GM23338 (cell line): ENCODE data around the gene UNC5B. TPM values are rescaled to one million over a fixed set of nuclear protein-coding genes. Genes with fewer than 3 reads are reported as not detected.

Experiments
- ATAC-seq: fragments of 200-7000 bp; cut with Tn5 transposase; 3 replicates; pipeline ENCODE4 v1.9.1; 2020
- DNase-seq: peaks from one replicate; pipeline ENCODE4 v3.0.0-alpha.2; 2015; ENCODE audit warnings: low spot score
- H2AFZ ChIP-seq: fragments of 200-600 bp; sonication (generic); 2 replicates; pipeline ENCODE4 v1.8.0; 2016; ENCODE audit warnings: antibody characterized with exemption, mild to moderate bottlenecking, moderate library complexity
- H3F3A ChIP-seq: fragments of 200-600 bp; sonication (generic); replicated peaks from 2 replicates; pipeline ENCODE4 v1.8.0; 2017; ENCODE audit warnings: antibody characterized with exemption, mixed run types, low read depth
- H3K27ac ChIP-seq: fragments of 200-600 bp; sonication (generic); 2 replicates; pipeline ENCODE4 v1.6.1; 2016; ENCODE audit warnings: low read depth
- H3K27me3 ChIP-seq: fragments of 200-600 bp; sonication (generic); 2 replicates; pipeline ENCODE4 v1.8.0; 2016; ENCODE audit warnings: mild to moderate bottlenecking, mixed run types, moderate library complexity; ENCODE audit not compliant: insufficient read depth
- H3K36me3 ChIP-seq: fragments of 200-600 bp; sonication (generic); 2 replicates; pipeline ENCODE4 v1.8.0; 2016; ENCODE audit warnings: mild to moderate bottlenecking; ENCODE audit not compliant: insufficient read depth
- H3K4me1 ChIP-seq: fragments of 200-600 bp; sonication (generic); 2 replicates; pipeline ENCODE4 v1.8.0; 2016; ENCODE audit warnings: mild to moderate bottlenecking, moderate library complexity; ENCODE audit not compliant: insufficient read depth
- H3K4me2 ChIP-seq: fragments of 200-600 bp; sonication (generic); 2 replicates; pipeline ENCODE4 v1.7.1; 2017; ENCODE audit warnings: mixed run types
- H3K4me3 ChIP-seq: fragments of 200-600 bp; sonication (generic); 2 replicates; pipeline ENCODE4 v1.6.1; 2016; ENCODE audit warnings: mixed run types
- H3K79me2 ChIP-seq: fragments of 200-600 bp; sonication (generic); replicated peaks from 2 replicates; pipeline ENCODE4 v1.8.0; 2017; ENCODE audit warnings: mild to moderate bottlenecking; ENCODE audit not compliant: insufficient read depth
- H3K9me2 ChIP-seq: fragments of 200-600 bp; sonication (generic); 2 replicates; pipeline ENCODE4 v1.8.0; 2017; ENCODE audit not compliant: insufficient read depth
- H4K20me1 ChIP-seq: fragments of 200-600 bp; sonication (generic); replicated peaks from 2 replicates; pipeline ENCODE4 v1.8.0; 2017; ENCODE audit warnings: mild to moderate bottlenecking; ENCODE audit not compliant: insufficient read depth
- H3K27ac Mint-ChIP-seq: 2 replicates; pipeline ENCODE4 v1.8.0; 2020; ENCODE audit warnings: inconsistent platforms, mild to moderate bottlenecking, moderate library complexity, mixed read lengths
- H3K27me3 Mint-ChIP-seq: 3 replicates; pipeline ENCODE4 v1.8.0; 2022; ENCODE audit warnings: low read depth, mild to moderate bottlenecking, moderate library complexity, mixed read lengths, inconsistent platforms; ENCODE audit not compliant: insufficient read depth, poor library complexity
- H3K36me3 Mint-ChIP-seq: 3 replicates; pipeline ENCODE4 v1.8.0; 2021; ENCODE audit warnings: low read depth, mild to moderate bottlenecking, inconsistent platforms, moderate library complexity, mixed read lengths
- H3K4me1 Mint-ChIP-seq: 3 replicates; pipeline ENCODE4 v1.8.0; 2020; ENCODE audit warnings: mild to moderate bottlenecking, inconsistent platforms, mixed read lengths
- H3K4me3 Mint-ChIP-seq: 3 replicates; pipeline ENCODE4 v1.8.0; 2021; ENCODE audit warnings: moderate library complexity, mild to moderate bottlenecking, inconsistent platforms, mixed read lengths
- H3K9me3 Mint-ChIP-seq: 3 replicates; pipeline ENCODE4 v1.8.0; 2020; ENCODE audit warnings: moderate library complexity, mild to moderate bottlenecking, inconsistent platforms, mixed read lengths
- CREB1 ChIP-seq: fragments of 250-450 bp; sonication (Bioruptor Pico); IDR thresholded peaks from 2 replicates; pipeline ENCODE4 v1.5.0; 2020; ENCODE audit warnings: low read depth, mild to moderate bottlenecking, moderate library complexity
- EZH2 ChIP-seq: fragments of 200-600 bp; sonication (generic); IDR thresholded peaks from one replicate; pipeline ENCODE4 v1.8.0; 2017; ENCODE audit warnings: antibody characterized with exemption, mild to moderate bottlenecking, low read depth; ENCODE audit not compliant: unreplicated experiment
- EZH2phosphoT487 ChIP-seq: fragments of 200-600 bp; sonication (generic); IDR thresholded peaks from one replicate; pipeline ENCODE4 v1.8.1; 2018; ENCODE audit warnings: antibody characterized with exemption; ENCODE audit not compliant: unreplicated experiment
- JUNB ChIP-seq: IDR thresholded peaks from one replicate; pipeline ENCODE4 v1.6.1; 2016; ENCODE audit warnings: antibody characterized with exemption; ENCODE audit not compliant: unreplicated experiment
- NANOG ChIP-seq: IDR thresholded peaks from 2 replicates; pipeline ENCODE4 v1.6.1; 2016; ENCODE audit warnings: antibody characterized with exemption, borderline replicate concordance
- POLR2AphosphoS5 ChIP-seq: IDR thresholded peaks from 2 replicates; pipeline ENCODE4 v1.6.1; 2016; ENCODE audit warnings: antibody characterized with exemption, low read depth
- STAT1 ChIP-seq: IDR thresholded peaks from one replicate; pipeline ENCODE4 v1.6.1; 2016; ENCODE audit warnings: antibody characterized with exemption; ENCODE audit not compliant: unreplicated experiment
- ZNF114 ChIP-seq: fragments of 250-450 bp; sonication (Bioruptor Pico); IDR thresholded peaks from 2 replicates; pipeline ENCODE4 v1.5.0; 2020; ENCODE audit warnings: mild to moderate bottlenecking, moderate library complexity
- ZNF331 ChIP-seq: fragments of 250-450 bp; sonication (Bioruptor Pico); IDR thresholded peaks from 2 replicates; pipeline ENCODE4 v1.5.0; 2020; ENCODE audit warnings: low read depth, mild to moderate bottlenecking, moderate library complexity
- polyA plus RNA-seq: library from polyadenylated mRNA; unstranded; fragments of >200 nt; fragmentation: Nextera tagmentation; extraction: Ambion mirVana; gene quantifications from 2 replicates; pipeline ENCODE4 v1.2.1, GENCODE V29; 2016
- total RNA-seq: library from RNA; depleted of rRNA; stranded (reverse); fragments of >200 nt; shearing (Covaris generic); gene quantifications from 2 replicates; pipeline ENCODE4 v1.2.3, GENCODE V29; 2014
- TF ChIP-seq, protein P1 (sequence below): fragments of 250-450 bp; sonication (Bioruptor Pico); IDR thresholded peaks from 2 replicates; pipeline ENCODE4 v1.5.0; 2020; ENCODE audit warnings: mild to moderate bottlenecking, moderate library complexity
- TF ChIP-seq, protein P2 (sequence below): IDR thresholded peaks from one replicate; pipeline ENCODE4 v1.6.1; 2018; ENCODE audit warnings: antibody characterized with exemption; ENCODE audit not compliant: unreplicated experiment
- TF ChIP-seq, protein P3 (sequence below), 2 experiments: fragments of 200-600 bp in 1 of 2; sonication (generic) in 1 of 2; conservative IDR thresholded peaks; 2 replicates each; pipeline versions ENCODE4 v1.5.1 to v1.6.1; 2016 to 2017; ENCODE audit warnings: antibody characterized with exemption in 2 of 2, low read depth in 2 of 2, mild to moderate bottlenecking in 2 of 2, moderate library complexity in 1 of 2
- TF ChIP-seq, protein P4 (sequence below): IDR thresholded peaks from 2 replicates; pipeline ENCODE4 v1.6.1; 2016; ENCODE audit warnings: antibody characterized with exemption

Gene UNC5B
- total and polyA plus RNA-seq, 2 experiments from 2014 or later: 8.0 to 31.2 TPM

DNA sequence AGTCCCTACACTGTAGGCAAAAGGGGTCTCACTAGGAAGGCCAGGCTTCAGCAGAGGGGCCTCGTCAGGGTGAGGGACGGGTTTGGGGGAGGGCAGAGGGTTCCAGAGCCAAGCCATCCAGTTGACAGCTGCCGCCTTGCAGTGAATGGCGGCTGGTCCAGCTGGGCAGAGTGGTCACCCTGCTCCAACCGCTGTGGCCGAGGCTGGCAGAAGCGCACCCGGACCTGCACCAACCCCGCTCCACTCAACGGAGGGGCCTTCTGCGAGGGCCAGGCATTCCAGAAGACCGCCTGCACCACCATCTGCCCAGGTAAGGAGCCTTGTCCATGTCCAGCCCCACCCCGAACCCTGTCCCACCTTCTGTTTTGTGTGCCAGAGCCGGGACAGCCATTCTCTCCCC, 75.1 kb downstream of the UNC5B start:
- Histone ChIP-seq H2AFZ (no peak overlapping the region), H3K27ac (no peak overlapping the region), H3K36me3 (no peaks in the 10 kb centered on the region; the same call in 1 of the 2 replicates), H3K79me2 (no peaks in the 10 kb centered on the region), H3K27me3 (no peaks in the 10 kb centered on the region), H3K9me2 (no peaks in the 10 kb centered on the region), H3K4me1 (no peaks in the 10 kb centered on the region), H4K20me1 (no peaks in the 10 kb centered on the region), H3K4me2 (no peak overlapping the region), H3K4me3 (no peak overlapping the region), H3F3A (no peaks in the 10 kb centered on the region)
- Mint-ChIP-seq H3K27me3 (peaks cover 4% of the 10 kb centered on the region), H3K9me3 (no peaks in the 10 kb centered on the region), H3K27ac (no peak overlapping the region), H3K4me1 (no peaks in the 10 kb centered on the region; the same call in 2 of the 3 replicates), H3K36me3 (peaks cover 43% of the 10 kb centered on the region), H3K4me3 (no peak overlapping the region)
- TF ChIP-seq JUNB (no peak), ZNF331 (CRISPR knock-in tag) (no peak), EZH2 (no peak), ZNF114 (no peak), CREB1 (no peak), NANOG (no peak), POLR2AphosphoS5 (no peak), STAT1 (no peak), EZH2phosphoT487 (no peak)
- TF ChIP-seq, protein P1, sequence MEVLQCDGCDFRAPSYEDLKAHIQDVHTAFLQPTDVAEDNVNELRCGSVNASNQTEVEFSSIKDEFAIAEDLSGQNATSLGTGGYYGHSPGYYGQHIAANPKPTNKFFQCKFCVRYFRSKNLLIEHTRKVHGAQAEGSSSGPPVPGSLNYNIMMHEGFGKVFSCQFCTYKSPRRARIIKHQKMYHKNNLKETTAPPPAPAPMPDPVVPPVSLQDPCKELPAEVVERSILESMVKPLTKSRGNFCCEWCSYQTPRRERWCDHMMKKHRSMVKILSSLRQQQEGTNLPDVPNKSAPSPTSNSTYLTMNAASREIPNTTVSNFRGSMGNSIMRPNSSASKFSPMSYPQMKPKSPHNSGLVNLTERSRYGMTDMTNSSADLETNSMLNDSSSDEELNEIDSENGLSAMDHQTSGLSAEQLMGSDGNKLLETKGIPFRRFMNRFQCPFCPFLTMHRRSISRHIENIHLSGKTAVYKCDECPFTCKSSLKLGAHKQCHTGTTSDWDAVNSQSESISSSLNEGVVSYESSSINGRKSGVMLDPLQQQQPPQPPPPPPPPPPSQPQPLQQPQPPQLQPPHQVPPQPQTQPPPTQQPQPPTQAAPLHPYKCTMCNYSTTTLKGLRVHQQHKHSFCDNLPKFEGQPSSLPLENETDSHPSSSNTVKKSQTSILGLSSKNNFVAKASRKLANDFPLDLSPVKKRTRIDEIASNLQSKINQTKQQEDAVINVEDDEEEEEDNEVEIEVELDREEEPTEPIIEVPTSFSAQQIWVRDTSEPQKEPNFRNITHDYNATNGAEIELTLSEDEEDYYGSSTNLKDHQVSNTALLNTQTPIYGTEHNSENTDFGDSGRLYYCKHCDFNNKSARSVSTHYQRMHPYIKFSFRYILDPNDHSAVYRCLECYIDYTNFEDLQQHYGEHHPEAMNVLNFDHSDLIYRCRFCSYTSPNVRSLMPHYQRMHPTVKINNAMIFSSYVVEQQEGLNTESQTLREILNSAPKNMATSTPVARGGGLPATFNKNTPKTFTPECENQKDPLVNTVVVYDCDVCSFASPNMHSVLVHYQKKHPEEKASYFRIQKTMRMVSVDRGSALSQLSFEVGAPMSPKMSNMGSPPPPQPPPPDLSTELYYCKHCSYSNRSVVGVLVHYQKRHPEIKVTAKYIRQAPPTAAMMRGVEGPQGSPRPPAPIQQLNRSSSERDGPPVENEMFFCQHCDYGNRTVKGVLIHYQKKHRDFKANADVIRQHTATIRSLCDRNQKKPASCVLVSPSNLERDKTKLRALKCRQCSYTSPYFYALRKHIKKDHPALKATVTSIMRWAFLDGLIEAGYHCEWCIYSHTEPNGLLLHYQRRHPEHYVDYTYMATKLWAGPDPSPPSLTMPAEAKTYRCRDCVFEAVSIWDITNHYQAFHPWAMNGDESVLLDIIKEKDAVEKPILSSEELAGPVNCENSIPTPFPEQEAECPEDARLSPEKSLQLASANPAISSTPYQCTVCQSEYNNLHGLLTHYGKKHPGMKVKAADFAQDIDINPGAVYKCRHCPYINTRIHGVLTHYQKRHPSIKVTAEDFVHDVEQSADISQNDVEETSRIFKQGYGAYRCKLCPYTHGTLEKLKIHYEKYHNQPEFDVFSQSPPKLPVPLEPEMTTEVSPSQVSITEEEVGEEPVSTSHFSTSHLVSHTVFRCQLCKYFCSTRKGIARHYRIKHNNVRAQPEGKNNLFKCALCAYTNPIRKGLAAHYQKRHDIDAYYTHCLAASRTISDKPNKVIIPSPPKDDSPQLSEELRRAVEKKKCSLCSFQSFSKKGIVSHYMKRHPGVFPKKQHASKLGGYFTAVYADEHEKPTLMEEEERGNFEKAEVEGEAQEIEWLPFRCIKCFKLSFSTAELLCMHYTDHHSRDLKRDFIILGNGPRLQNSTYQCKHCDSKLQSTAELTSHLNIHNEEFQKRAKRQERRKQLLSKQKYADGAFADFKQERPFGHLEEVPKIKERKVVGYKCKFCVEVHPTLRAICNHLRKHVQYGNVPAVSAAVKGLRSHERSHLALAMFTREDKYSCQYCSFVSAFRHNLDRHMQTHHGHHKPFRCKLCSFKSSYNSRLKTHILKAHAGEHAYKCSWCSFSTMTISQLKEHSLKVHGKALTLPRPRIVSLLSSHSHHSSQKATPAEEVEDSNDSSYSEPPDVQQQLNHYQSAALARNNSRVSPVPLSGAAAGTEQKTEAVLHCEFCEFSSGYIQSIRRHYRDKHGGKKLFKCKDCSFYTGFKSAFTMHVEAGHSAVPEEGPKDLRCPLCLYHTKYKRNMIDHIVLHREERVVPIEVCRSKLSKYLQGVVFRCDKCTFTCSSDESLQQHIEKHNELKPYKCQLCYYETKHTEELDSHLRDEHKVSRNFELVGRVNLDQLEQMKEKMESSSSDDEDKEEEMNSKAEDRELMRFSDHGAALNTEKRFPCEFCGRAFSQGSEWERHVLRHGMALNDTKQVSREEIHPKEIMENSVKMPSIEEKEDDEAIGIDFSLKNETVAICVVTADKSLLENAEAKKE: no peak
- TF ChIP-seq, protein P2, sequence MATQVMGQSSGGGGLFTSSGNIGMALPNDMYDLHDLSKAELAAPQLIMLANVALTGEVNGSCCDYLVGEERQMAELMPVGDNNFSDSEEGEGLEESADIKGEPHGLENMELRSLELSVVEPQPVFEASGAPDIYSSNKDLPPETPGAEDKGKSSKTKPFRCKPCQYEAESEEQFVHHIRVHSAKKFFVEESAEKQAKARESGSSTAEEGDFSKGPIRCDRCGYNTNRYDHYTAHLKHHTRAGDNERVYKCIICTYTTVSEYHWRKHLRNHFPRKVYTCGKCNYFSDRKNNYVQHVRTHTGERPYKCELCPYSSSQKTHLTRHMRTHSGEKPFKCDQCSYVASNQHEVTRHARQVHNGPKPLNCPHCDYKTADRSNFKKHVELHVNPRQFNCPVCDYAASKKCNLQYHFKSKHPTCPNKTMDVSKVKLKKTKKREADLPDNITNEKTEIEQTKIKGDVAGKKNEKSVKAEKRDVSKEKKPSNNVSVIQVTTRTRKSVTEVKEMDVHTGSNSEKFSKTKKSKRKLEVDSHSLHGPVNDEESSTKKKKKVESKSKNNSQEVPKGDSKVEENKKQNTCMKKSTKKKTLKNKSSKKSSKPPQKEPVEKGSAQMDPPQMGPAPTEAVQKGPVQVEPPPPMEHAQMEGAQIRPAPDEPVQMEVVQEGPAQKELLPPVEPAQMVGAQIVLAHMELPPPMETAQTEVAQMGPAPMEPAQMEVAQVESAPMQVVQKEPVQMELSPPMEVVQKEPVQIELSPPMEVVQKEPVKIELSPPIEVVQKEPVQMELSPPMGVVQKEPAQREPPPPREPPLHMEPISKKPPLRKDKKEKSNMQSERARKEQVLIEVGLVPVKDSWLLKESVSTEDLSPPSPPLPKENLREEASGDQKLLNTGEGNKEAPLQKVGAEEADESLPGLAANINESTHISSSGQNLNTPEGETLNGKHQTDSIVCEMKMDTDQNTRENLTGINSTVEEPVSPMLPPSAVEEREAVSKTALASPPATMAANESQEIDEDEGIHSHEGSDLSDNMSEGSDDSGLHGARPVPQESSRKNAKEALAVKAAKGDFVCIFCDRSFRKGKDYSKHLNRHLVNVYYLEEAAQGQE: no peak
- TF ChIP-seq, protein P3, sequence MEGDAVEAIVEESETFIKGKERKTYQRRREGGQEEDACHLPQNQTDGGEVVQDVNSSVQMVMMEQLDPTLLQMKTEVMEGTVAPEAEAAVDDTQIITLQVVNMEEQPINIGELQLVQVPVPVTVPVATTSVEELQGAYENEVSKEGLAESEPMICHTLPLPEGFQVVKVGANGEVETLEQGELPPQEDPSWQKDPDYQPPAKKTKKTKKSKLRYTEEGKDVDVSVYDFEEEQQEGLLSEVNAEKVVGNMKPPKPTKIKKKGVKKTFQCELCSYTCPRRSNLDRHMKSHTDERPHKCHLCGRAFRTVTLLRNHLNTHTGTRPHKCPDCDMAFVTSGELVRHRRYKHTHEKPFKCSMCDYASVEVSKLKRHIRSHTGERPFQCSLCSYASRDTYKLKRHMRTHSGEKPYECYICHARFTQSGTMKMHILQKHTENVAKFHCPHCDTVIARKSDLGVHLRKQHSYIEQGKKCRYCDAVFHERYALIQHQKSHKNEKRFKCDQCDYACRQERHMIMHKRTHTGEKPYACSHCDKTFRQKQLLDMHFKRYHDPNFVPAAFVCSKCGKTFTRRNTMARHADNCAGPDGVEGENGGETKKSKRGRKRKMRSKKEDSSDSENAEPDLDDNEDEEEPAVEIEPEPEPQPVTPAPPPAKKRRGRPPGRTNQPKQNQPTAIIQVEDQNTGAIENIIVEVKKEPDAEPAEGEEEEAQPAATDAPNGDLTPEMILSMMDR (conservative IDR thresholded peaks at IDR 0.05; ENCODE audit: low read depth in 2 of 2): no peak
- TF ChIP-seq, protein P4, sequence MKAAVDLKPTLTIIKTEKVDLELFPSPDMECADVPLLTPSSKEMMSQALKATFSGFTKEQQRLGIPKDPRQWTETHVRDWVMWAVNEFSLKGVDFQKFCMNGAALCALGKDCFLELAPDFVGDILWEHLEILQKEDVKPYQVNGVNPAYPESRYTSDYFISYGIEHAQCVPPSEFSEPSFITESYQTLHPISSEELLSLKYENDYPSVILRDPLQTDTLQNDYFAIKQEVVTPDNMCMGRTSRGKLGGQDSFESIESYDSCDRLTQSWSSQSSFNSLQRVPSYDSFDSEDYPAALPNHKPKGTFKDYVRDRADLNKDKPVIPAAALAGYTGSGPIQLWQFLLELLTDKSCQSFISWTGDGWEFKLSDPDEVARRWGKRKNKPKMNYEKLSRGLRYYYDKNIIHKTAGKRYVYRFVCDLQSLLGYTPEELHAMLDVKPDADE: no peak
- DNase-seq (no peak), ATAC-seq (no peak)
